Lower leg skin (tissue), 3 donors: ENCODE results near the gene HMGCL.

Source experiments
- POLR2A ChIP-seq, 2 donors: fragments of 450-650 bp; IDR thresholded peaks; one replicate each; pipeline ENCODE4 v1.6.1; 2016 to 2017; ENCODE audit warnings: antibody characterized with exemption in 2 of 2, mild to moderate bottlenecking in 1 of 2, moderate library complexity in 1 of 2
- TF ChIP-seq, protein P1 (sequence below), 3 donors: fragments of 450-650 bp; IDR thresholded peaks; one replicate each; pipeline ENCODE4 v1.5.1; 2016; ENCODE audit warnings: antibody characterized with exemption in 3 of 3, mild to moderate bottlenecking in 3 of 3, moderate library complexity in 2 of 3

- TF ChIP-seq, protein P1, sequence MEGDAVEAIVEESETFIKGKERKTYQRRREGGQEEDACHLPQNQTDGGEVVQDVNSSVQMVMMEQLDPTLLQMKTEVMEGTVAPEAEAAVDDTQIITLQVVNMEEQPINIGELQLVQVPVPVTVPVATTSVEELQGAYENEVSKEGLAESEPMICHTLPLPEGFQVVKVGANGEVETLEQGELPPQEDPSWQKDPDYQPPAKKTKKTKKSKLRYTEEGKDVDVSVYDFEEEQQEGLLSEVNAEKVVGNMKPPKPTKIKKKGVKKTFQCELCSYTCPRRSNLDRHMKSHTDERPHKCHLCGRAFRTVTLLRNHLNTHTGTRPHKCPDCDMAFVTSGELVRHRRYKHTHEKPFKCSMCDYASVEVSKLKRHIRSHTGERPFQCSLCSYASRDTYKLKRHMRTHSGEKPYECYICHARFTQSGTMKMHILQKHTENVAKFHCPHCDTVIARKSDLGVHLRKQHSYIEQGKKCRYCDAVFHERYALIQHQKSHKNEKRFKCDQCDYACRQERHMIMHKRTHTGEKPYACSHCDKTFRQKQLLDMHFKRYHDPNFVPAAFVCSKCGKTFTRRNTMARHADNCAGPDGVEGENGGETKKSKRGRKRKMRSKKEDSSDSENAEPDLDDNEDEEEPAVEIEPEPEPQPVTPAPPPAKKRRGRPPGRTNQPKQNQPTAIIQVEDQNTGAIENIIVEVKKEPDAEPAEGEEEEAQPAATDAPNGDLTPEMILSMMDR (IDR thresholded peaks at IDR 0.05), result no peak
- no peak for TF ChIP-seq POLR2A (IDR thresholded peaks at IDR 0.05)
These were observed 52.4 kb downstream of the HMGCL start for GRCh38 chr1:23772854-23773242.
